GM12875 (cell line): ENCODE results near the gene MEF2B.
"Not testable (repeated sequence)": the region's sequence is repeated elsewhere in the genome, so short reads cannot be mapped to it uniquely, and the experiment has no call there.

ENCODE experiments used
- H3K4me3 ChIP-seq: one replicate; pipeline ENCODE4 v1.5.1; 2011; ENCODE audit warnings: low read depth, low read length, control low read depth
- TF ChIP-seq, protein P1 (sequence below): IDR thresholded peaks from 2 replicates; pipeline ENCODE4 v1.5.1; 2011; ENCODE audit warnings: low read depth, mild to moderate bottlenecking, control low read depth, inconsistent platforms, low read length, moderate library complexity, borderline replicate concordance; ENCODE audit not compliant: insufficient read depth

Gene MEF2B

DNA sequence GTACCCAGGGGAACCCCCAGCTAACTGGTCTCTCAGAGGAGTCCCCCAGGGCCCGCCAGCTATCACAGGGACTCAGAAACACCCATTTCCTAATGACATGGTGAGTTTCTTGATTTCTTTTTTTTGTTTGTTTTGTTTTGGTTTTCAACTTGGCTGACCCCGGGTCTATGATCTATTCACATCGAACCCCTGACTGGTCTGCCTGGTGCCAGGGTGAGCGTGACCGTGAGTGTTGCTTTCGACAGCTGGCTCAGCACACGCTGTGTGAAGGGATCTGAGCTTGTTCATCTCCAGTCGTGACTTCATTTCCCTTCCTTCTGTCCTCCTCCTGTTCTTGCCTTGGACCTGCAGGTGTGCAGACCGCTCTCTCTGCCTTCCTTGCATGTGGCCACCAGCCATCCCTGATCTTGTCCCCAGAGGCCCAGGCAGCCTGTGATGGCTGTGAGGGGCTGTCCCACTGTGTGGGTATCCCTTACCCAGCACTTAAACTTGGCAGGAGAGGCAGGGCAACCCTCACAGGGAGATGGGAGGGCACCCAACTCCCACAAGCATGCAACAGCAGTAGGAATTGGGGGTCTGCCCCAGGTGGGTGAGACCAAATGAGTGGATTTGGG, 58.0 kb downstream of the MEF2B start:
- no peak overlapping the region for H3K4me3 ChIP-seq

DNA sequence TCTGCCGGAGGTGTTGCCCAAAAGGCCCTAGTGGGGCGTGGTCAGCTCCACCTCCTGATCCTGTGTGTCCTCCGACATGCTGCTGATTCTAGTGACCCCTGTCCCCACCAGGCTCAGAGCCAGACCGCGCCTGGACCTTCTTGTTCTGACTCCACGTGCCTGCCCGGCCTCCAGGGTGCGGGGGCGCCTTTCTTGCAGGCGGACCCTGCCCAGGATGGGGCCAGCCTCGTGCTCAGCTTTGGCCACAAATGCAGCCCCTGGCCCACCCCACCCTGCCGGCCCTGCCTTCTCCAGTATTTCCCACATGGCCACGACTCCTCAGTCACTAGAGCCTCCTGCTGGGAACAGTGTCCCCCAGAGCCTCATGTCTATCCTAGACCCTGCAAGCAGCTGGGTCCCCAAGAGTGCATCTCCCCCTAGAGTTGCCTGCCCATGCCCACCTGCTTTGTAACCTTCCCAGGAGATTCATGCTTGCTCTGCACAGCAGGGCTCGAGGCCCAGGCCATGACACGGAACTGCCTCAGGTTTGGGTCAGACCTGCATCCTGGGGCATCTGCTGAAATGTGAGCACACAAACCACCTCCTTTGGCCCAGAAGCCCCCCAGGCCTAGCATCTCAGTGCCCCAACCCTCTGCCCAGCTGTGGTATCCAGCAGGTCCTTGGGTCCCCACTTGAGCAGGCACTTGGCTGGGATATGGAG, 58.8 kb downstream of the MEF2B start:
- TF ChIP-seq, protein P1, sequence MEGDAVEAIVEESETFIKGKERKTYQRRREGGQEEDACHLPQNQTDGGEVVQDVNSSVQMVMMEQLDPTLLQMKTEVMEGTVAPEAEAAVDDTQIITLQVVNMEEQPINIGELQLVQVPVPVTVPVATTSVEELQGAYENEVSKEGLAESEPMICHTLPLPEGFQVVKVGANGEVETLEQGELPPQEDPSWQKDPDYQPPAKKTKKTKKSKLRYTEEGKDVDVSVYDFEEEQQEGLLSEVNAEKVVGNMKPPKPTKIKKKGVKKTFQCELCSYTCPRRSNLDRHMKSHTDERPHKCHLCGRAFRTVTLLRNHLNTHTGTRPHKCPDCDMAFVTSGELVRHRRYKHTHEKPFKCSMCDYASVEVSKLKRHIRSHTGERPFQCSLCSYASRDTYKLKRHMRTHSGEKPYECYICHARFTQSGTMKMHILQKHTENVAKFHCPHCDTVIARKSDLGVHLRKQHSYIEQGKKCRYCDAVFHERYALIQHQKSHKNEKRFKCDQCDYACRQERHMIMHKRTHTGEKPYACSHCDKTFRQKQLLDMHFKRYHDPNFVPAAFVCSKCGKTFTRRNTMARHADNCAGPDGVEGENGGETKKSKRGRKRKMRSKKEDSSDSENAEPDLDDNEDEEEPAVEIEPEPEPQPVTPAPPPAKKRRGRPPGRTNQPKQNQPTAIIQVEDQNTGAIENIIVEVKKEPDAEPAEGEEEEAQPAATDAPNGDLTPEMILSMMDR = no peak
- no peak overlapping the region for H3K4me3 ChIP-seq

More for the DNA sequence above, 58.0 kb downstream of the MEF2B start:
- TF ChIP-seq, protein P1 = no peak

DNA sequence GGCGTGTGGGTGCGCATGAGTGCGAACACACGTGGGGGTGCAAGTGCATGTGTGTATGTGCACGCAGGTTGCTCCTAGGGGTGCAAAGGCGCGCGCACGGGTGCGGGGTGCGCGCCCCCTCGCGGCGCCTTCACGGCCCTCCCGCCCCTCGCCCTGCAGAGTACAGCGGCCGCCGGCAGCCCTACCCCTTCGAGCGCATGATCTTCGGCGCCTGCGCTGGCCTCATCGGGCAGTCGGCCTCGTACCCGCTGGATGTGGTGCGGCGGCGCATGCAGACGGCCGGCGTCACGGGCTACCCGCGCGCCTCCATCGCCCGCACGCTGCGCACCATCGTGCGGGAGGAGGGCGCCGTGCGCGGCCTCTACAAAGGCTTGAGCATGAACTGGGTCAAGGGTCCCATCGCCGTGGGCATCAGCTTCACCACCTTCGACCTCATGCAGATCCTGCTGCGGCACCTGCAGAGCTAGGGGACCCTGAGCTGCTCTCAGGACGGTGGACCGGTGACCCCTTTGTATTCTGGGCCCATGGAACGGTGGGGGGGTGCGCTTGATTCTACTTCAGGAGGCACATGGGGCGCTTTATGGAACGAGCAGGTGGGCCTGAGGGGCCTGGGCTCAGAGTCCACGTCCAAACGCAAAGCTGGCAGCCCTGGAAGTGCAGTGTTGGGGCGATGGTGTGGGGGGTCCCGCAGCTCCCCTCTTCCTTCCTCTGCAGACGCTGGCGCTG, 59.5 kb downstream of the MEF2B start:
- H3K4me3 ChIP-seq = peak overlapping the region; percentile 16
- TF ChIP-seq, protein P1 = peak; percentile 59

DNA sequence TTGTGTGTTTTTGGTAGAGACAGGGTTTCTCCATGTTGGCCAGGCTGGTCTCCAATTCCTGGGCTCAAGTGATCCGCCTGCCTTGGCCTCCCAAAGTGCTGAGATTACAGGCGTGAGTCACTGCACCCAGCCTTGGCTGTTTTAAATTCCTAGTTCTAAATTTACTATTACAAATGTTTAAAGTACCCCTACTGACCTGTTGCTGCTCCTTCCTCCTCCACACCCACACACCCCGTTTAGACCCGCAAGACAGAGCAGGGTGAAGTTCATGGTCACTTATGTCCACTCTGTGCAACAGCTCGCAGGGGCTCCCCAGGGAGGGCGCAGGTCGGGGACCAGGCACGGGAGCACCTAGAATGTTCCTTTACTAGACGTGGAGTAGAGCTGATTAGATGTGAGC, 60.5 kb downstream of the MEF2B start:
- TF ChIP-seq, protein P1 = no peak
- H3K4me3 ChIP-seq = no peak overlapping the region

DNA sequence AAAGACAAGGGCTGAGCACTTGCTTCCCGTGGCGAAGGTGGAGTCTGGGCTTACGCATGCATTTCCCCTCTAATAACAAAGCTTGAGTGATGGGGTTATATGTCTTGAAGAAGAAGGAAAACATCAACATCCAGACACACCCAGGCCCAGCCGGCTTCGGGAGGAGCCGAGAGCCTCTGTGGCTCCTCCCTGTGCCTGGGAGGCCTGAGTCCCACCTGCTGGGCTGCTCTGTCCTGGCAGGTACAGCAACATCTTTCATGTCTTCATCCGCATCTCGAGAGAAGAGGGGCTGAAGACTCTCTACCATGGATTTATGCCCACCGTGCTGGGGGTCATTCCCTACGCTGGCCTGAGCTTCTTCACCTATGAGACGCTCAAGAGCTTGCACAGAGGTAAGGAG, 62.4 kb downstream of the MEF2B start:
- TF ChIP-seq, protein P1 = no peak
- no peak overlapping the region for H3K4me3 ChIP-seq

DNA sequence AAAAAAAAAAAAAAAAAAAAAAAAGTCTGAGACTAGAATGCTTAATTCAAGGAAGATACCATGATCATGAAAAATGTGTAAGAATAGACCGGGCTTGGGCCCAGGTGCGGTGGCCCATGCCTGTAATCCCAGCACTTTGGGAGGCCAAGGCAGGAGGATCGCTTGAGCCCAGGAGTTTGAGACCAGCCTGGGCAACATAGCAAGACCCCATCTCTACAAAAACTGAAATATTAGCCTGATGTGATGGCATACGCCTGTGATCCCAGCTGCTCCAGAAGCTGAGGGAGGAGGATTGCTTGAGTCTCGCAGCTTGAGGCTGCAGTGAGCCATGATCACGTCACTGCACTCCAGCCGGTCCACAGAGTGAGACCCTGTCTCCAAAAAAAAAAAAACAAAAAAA, 63.1 kb downstream of the MEF2B start:
- not testable (repeated sequence) for H3K4me3 ChIP-seq

DNA sequence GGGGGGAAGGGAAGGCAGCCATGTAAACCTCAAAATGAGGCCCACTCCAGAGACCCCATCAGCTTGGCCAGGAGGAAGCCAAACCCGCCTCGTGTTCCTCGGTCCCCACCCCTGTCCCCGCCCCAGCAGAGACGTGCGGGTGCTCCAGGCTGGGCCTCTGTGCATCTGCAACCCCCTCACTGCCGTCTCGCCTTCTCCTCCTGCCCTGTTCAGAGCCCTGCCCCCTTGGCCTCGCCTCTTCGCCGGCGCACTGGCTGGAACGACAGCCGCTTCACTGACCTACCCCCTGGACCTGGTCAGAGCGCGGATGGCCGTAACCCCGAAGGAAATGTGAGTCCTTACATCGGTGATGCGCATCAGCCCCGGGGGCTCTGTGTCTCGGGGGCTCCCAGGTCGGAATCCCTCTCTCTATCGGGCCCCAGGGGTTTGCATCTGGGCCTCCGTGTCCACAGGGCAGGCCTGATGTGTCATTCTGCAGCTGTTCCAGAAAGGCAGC, 64.0 kb downstream of the MEF2B start:
- no peak overlapping the region for H3K4me3 ChIP-seq
- TF ChIP-seq, protein P1 = no peak
